T-helper 1 cell treated with Interleukin-12 subunit alpha and Interleukin-12 subunit beta and Interleukin-4 antibody, amounts not matched to agents 30 μg/mL and 1 μg/mL, for 36 hours (primary cell): ENCODE data around the gene BSND.
"Not testable (repeated sequence)": the region's sequence is repeated elsewhere in the genome, so short reads cannot be mapped to it uniquely, and the experiment has no call there.

ENCODE experiments used
- H3K27ac Mint-ChIP-seq: one replicate; pipeline ENCODE4 v1.8.0; 2021; ENCODE audit warnings: mild to moderate bottlenecking, mixed read lengths
- H3K27me3 Mint-ChIP-seq: one replicate; pipeline ENCODE4 v1.8.0; 2021; ENCODE audit warnings: low read depth, mixed read lengths
- H3K36me3 Mint-ChIP-seq: one replicate; pipeline ENCODE4 v1.8.0; 2021; ENCODE audit warnings: low read depth, mixed read lengths
- H3K4me1 Mint-ChIP-seq: one replicate; pipeline ENCODE4 v1.8.0; 2021; ENCODE audit warnings: low read depth, mixed read lengths
- H3K4me3 Mint-ChIP-seq: one replicate; pipeline ENCODE4 v1.8.0; 2021; ENCODE audit warnings: mild to moderate bottlenecking, moderate library complexity, mixed read lengths
- H3K9me3 Mint-ChIP-seq: one replicate; pipeline ENCODE4 v1.8.0; 2021; ENCODE audit warnings: mixed read lengths

The BSND gene

GRCh38 chr1:55010194-55010886 is 11.6 kb downstream of the BSND start:
- H3K27ac Mint-ChIP-seq = no peak overlapping the region
- H3K27me3 Mint-ChIP-seq = peaks cover 13% of the 10 kb centered on the region
- H3K4me3 Mint-ChIP-seq = no peak overlapping the region
- no peaks in the 10 kb centered on the region for H3K9me3 Mint-ChIP-seq
- no peaks in the 10 kb centered on the region for H3K36me3 Mint-ChIP-seq
- H3K4me1 Mint-ChIP-seq = no peaks in the 10 kb centered on the region

DNA sequence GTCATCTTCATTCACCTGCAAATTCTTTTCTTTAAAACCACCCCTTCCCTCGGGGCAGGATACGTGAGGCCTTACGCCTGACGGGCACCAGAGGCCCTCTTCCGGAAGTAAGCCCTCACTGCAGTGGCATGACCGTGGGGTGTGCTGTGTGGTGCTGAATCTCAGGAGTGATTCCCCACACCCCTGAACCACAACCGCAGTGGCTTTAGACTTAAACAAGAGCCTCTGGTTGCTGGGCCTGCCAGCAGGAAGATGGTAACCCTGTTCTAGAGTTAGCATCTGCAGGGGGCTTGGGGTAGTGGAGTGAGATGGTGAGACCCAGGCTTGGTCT is 12.1 kb downstream of the BSND start:
- Mint-ChIP-seq H3K27me3 (peaks cover 13% of the 10 kb centered on the region), H3K36me3 (no peaks in the 10 kb centered on the region), H3K9me3 (no peaks in the 10 kb centered on the region), H3K27ac (no peak overlapping the region), H3K4me3 (no peak overlapping the region), H3K4me1 (no peaks in the 10 kb centered on the region)

DNA sequence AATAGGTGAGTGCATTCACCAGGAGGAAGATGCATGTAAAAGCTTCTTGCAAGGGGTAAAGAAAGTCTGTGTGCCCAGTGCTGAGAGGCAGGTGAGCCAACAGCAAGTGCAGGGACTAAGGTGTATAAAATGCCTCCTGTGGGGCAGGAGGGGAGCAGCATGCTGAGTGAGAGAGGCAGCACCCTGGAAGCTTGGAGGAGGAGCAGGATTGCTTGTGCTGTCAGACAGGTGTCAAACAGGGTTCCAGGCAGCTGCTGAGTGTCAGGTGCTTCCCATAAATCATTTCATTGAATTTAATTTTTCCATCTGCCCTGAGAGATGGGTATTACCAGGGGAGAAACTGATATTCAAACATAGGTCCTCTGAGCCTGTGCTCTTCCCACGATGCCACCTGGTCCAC is 13.9 kb downstream of the BSND start:
- Mint-ChIP-seq H3K27ac (no peak overlapping the region), H3K27me3 (peaks cover 16% of the 10 kb centered on the region), H3K9me3 (no peaks in the 10 kb centered on the region), H3K36me3 (no peaks in the 10 kb centered on the region), H3K4me3 (no peak overlapping the region), H3K4me1 (no peaks in the 10 kb centered on the region)

- Mint-ChIP-seq H3K9me3 (no peaks in the 10 kb centered on the region), H3K27me3 (peaks cover 16% of the 10 kb centered on the region), H3K27ac (no peak overlapping the region), H3K4me3 (no peak overlapping the region), H3K4me1 (no peaks in the 10 kb centered on the region), H3K36me3 (no peaks in the 10 kb centered on the region)
Observed at GRCh38 chr1:55015123-55015522, 16.4 kb downstream of the BSND start.

DNA sequence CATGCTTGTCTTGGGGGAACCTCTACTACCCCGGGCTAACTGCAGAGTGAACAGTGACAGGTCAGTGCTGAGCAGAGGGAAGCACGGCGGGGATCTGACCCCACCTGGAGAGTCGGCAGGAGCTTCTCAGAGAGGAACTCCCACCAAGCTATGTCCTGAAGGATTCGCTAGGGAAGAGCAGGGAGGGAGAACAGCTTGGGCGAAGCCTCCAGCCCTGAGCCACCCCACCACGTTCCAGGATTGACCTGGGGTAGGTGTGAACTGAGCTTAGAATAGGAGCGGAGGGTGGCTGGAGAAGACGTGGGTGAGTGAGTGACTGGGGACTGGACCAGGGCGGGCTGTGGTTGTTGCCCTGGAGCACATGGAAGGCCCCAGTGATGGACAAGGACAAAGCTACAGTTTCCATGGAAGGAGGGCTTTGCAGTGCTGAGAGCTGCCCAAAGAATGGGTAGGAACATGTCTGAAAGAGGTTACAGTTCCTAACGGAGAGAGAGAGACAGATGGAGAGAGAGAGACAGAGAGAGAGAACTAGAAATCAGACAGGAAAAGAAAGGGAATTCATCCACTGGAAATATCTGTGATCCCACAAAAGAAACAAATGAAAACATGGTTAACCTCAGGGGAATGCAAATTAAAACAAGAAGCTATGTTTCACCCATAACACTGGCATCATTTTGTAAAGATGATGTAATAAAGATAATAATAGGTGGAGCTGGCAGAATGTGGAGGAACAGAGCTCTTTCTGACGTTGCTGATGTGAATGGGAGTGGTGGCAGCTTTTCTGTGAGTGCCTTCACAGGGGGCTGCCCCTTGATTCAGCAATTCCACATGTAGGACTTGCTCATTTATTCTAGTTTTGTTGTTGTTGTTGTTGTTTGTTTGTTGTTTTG is 17.2 kb downstream of the BSND start:
- H3K36me3 Mint-ChIP-seq = no peaks in the 10 kb centered on the region
- no peak overlapping the region for H3K4me3 Mint-ChIP-seq
- peaks cover 16% of the 10 kb centered on the region for H3K27me3 Mint-ChIP-seq
- no peaks in the 10 kb centered on the region for H3K4me1 Mint-ChIP-seq
- H3K9me3 Mint-ChIP-seq = no peaks in the 10 kb centered on the region
- no peak overlapping the region for H3K27ac Mint-ChIP-seq

DNA sequence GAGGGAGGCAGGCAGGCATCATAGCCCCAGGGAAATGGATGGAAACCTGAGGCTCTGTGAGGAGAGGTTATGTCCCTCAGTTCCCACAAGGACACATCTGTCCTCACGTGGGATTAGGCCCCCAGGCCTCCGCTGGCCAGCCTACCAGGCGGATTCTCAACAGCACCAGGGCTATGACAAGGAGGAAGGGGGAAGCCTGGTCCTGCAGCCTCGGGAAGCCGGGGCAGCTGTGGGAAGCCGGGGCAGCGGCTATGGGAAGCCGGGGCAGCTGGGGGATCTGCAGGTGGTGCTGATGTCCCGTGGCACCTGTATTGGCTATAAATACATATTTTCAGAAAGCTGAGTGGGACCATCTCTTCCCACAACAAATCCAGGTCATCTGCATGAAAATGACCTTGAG is 19.7 kb downstream of the BSND start:
- H3K27me3 Mint-ChIP-seq = peaks cover 10% of the 10 kb centered on the region
- H3K27ac Mint-ChIP-seq = no peak overlapping the region

DNA sequence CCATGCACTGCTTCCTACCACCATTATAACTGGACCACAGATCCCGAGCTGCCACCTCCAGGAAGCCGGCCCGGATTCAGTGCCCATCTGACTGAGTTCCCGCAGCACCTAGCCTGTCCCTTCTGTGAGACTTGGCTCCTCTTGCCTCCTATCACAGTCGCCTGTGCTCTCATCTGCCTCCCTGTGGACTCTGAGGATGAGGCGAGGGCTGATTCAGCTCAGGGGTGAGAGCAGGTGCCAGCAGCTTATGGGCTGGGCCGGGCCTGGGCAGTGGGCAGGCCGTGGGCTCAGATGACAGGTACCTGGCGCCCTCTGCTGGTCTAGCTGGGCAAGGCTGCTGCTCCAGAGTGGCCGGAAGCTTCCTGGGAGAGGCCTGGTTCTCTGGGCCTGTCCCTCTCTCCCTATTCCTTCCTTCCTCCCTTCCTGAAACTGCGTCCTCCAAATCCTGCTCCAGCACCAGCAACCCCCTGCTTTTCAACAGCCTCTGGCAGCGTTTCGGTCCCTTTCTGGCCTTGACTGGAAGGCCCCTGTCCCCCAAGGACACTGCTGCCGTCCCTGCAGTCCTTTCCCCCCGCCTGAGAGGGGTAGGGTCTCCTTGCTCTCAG is 23.3 kb downstream of the BSND start:
- H3K27me3 Mint-ChIP-seq = peaks cover under 1% of the 10 kb centered on the region
- H3K9me3 Mint-ChIP-seq = no peaks in the 10 kb centered on the region
- no peaks in the 10 kb centered on the region for H3K36me3 Mint-ChIP-seq
- no peak overlapping the region for H3K4me3 Mint-ChIP-seq
- H3K4me1 Mint-ChIP-seq = peaks cover 2% of the 10 kb centered on the region
- H3K27ac Mint-ChIP-seq = no peak overlapping the region

More for the DNA sequence above, 19.7 kb downstream of the BSND start:
- H3K4me3 Mint-ChIP-seq = no peak overlapping the region
- H3K9me3 Mint-ChIP-seq = no peaks in the 10 kb centered on the region
- no peaks in the 10 kb centered on the region for H3K36me3 Mint-ChIP-seq
- no peaks in the 10 kb centered on the region for H3K4me1 Mint-ChIP-seq

DNA sequence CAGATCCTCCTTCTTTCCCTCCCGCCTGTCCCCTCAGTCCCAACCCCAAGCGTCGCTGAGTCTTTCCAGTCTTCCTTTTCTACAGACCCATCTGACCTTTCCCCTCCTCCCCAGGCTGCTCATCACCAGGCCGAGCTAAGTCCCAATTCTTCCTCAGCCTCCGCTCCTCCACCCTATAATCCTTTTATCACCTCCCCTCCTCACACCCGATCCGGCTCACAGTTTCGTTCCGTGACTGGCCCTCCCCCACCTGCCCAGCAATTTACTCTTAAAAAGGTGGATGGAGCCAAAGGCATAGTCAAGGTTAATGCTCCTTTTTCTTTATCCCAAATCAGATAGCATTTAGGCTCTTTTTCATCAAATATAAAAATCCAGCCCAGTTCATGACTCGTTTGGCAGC is 25.4 kb downstream of the BSND start:
- not testable (repeated sequence) for H3K36me3 Mint-ChIP-seq, H3K4me1 Mint-ChIP-seq, H3K4me3 Mint-ChIP-seq, H3K9me3 Mint-ChIP-seq, H3K27ac Mint-ChIP-seq, H3K27me3 Mint-ChIP-seq

- H3K4me1 Mint-ChIP-seq, H3K9me3 Mint-ChIP-seq, H3K27ac Mint-ChIP-seq, H3K27me3 Mint-ChIP-seq, H3K4me3 Mint-ChIP-seq, H3K36me3 Mint-ChIP-seq: not testable (repeated sequence)
Observed at GRCh38 chr1:55026682-55027081, 27.9 kb downstream of the BSND start.

DNA sequence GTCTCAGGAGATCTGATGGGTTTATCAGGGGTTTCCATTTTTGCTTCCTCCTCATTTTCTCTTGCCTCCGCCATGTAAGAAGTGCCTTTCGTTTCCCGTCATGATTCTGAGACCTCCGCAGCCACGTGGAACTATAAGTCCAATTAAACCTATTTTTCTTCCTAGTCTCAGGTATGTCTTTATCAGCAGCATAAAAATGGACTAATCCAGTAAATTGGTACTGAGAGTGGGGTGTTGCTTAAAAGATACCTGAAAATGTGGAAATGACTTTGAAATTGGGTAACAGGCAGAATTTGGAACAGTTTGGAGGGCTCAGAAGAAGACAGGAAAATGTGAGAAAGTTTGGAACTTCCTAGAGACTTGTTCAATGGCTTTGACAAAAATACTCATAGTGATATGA is 32.4 kb downstream of the BSND start:
- H3K36me3 Mint-ChIP-seq, H3K9me3 Mint-ChIP-seq, H3K4me1 Mint-ChIP-seq, H3K27ac Mint-ChIP-seq, H3K4me3 Mint-ChIP-seq: not testable (repeated sequence)
- peaks cover 22% of the 10 kb centered on the region for H3K27me3 Mint-ChIP-seq

- no peaks in the 10 kb centered on the region for H3K9me3 Mint-ChIP-seq
- peaks cover 42% of the 10 kb centered on the region for H3K27me3 Mint-ChIP-seq
Observed at GRCh38 chr1:55033265-55033614, 34.5 kb downstream of the BSND start.

GRCh38 chr1:55034476-55035133 is 35.9 kb downstream of the BSND start:
- no peaks in the 10 kb centered on the region for H3K36me3 Mint-ChIP-seq
- peaks cover 55% of the 10 kb centered on the region for H3K27me3 Mint-ChIP-seq
- no peak overlapping the region for H3K27ac Mint-ChIP-seq
- H3K4me3 Mint-ChIP-seq = no peak overlapping the region
- no peaks in the 10 kb centered on the region for H3K9me3 Mint-ChIP-seq
- no peaks in the 10 kb centered on the region for H3K4me1 Mint-ChIP-seq

More at GRCh38 chr1:55033265-55033614, 34.5 kb downstream of the BSND start:
- Mint-ChIP-seq H3K4me1 (no peaks in the 10 kb centered on the region), H3K36me3 (no peaks in the 10 kb centered on the region), H3K4me3 (no peak overlapping the region), H3K27ac (no peak overlapping the region)

GRCh38 chr1:55035904-55036303 is 37.2 kb downstream of the BSND start:
- Mint-ChIP-seq H3K9me3 (no peaks in the 10 kb centered on the region), H3K27me3 (peaks cover 65% of the 10 kb centered on the region), H3K4me3 (no peak overlapping the region)

GRCh38 chr1:55037733-55038551 is 39.2 kb downstream of the BSND start:
- Mint-ChIP-seq H3K4me1 (no peaks in the 10 kb centered on the region), H3K4me3 (no peak overlapping the region), H3K27me3 (peaks cover 76% of the 10 kb centered on the region), H3K36me3 (no peaks in the 10 kb centered on the region), H3K9me3 (no peaks in the 10 kb centered on the region), H3K27ac (no peak overlapping the region)

More at GRCh38 chr1:55035904-55036303, 37.2 kb downstream of the BSND start:
- no peak overlapping the region for H3K27ac Mint-ChIP-seq
- no peaks in the 10 kb centered on the region for H3K36me3 Mint-ChIP-seq
- no peaks in the 10 kb centered on the region for H3K4me1 Mint-ChIP-seq
